HG03045 (cell line): ENCODE measurements around the gene PRR19.

Experiments
- ATAC-seq: cut with Tn5 transposase; IDR thresholded peaks from one replicate; pipeline ENCODE4 v1.9.1; 2021; ENCODE audit warnings: mild to moderate bottlenecking, moderate library complexity; ENCODE audit not compliant: unreplicated experiment

The PRR19 gene

GRCh38 chr19:42281827-42282762 is 19.8 kb upstream of the PRR19 start:
- no peak for ATAC-seq

GRCh38 chr19:42282819-42283187 is 19.1 kb upstream of the PRR19 start:
- ATAC-seq: no peak

GRCh38 chr19:42283188-42284065 is 18.5 kb upstream of the PRR19 start:
- ATAC-seq: peak; percentile 46

- ATAC-seq: peak; percentile 40
Observed at GRCh38 chr19:42284066-42284501, 17.8 kb upstream of the PRR19 start.

- ATAC-seq: no peak
Observed at GRCh38 chr19:42284591-42285341, 17.2 kb upstream of the PRR19 start.

GRCh38 chr19:42285541-42285941 is 16.4 kb upstream of the PRR19 start:
- ATAC-seq: no peak

GRCh38 chr19:42285988-42286348 is 16.0 kb upstream of the PRR19 start:
- ATAC-seq: no peak

GRCh38 chr19:42286349-42287016 is 15.4 kb upstream of the PRR19 start:
- no peak for ATAC-seq

GRCh38 chr19:42287017-42287826 is 14.7 kb upstream of the PRR19 start:
- ATAC-seq: no peak

- no peak for ATAC-seq
Observed at GRCh38 chr19:42287827-42288107, 14.2 kb upstream of the PRR19 start.

- no peak for ATAC-seq
Observed at GRCh38 chr19:42288387-42288786, 13.5 kb upstream of the PRR19 start.

GRCh38 chr19:42288881-42289555 is 12.9 kb upstream of the PRR19 start:
- ATAC-seq: no peak

- ATAC-seq: no peak
Observed at GRCh38 chr19:42289556-42290041, 12.3 kb upstream of the PRR19 start.

GRCh38 chr19:42290136-42290522 is 11.8 kb upstream of the PRR19 start:
- no peak for ATAC-seq

- ATAC-seq: no peak
Observed at GRCh38 chr19:42290523-42291434, 11.2 kb upstream of the PRR19 start.

GRCh38 chr19:42291435-42291810 is 10.5 kb upstream of the PRR19 start:
- no peak for ATAC-seq

GRCh38 chr19:42292042-42292960 is 9.6 kb upstream of the PRR19 start:
- no peak for ATAC-seq
